Keratinocyte (primary cell): ENCODE results near the gene PEX11G. TPM values are rescaled to one million over a fixed set of nuclear protein-coding genes. Genes with fewer than 3 reads are reported as not detected.

ENCODE experiments used
- DNase-seq: peaks from one replicate; pipeline ENCODE4 v3.0.0-alpha.2; 2011; ENCODE audit warnings: low read depth, missing footprints, low spot score
- FAIRE-seq: peaks from 2 replicates; lab custom pipeline; 2011; peaks lifted over from hg19 to GRCh38; lab: Jason Lieb, UNC
- H2AFZ ChIP-seq: 2 replicates; pipeline ENCODE4 v1.6.0; 2012; ENCODE audit warnings: low read length, control low read depth, inconsistent platforms; ENCODE audit not compliant: control insufficient read depth
- H3K27ac ChIP-seq: 2 replicates; pipeline ENCODE4 v1.5.1; 2011; ENCODE audit warnings: low read length; ENCODE audit not compliant: control insufficient read depth, insufficient read depth
- H3K27me3 ChIP-seq: 3 replicates; pipeline ENCODE4 v1.6.0; 2011; ENCODE audit warnings: low read length; ENCODE audit not compliant: control insufficient read depth, insufficient read depth; ENCODE audit errors: extremely low read depth
- H3K36me3 ChIP-seq, 2 experiments: 2 replicates in 1 of 2; 3 replicates in 1 of 2; pipeline ENCODE4 v1.5.1; 2011; ENCODE audit warnings: low read length in 2 of 2, mild to moderate bottlenecking in 1 of 2; ENCODE audit not compliant: control insufficient read depth in 2 of 2, insufficient read depth in 2 of 2; ENCODE audit errors: extremely low read depth in 1 of 2
- H3K4me1 ChIP-seq: 3 replicates; pipeline ENCODE4 v1.5.1; 2011; ENCODE audit warnings: low read length; ENCODE audit not compliant: control insufficient read depth, insufficient read depth; ENCODE audit errors: extremely low read depth
- H3K4me2 ChIP-seq: 3 replicates; pipeline ENCODE4 v1.6.0; 2011; ENCODE audit warnings: low read depth, low read length; ENCODE audit not compliant: control insufficient read depth, insufficient read depth; ENCODE audit errors: extremely low read depth
- H3K4me3 ChIP-seq, 3 experiments: fragments of 200-600 bp in 1 of 3; sonication (generic) in 1 of 3; 2 replicates in 2 of 3; 3 replicates in 1 of 3; pipeline ENCODE4 v1.5.1; 2011 to 2016; ENCODE audit warnings: low read length in 3 of 3, mild to moderate bottlenecking in 3 of 3, control low read depth in 2 of 3, inconsistent platforms in 1 of 3, low read depth in 1 of 3, mixed read lengths in 1 of 3, mixed run types in 1 of 3, moderate library complexity in 1 of 3; ENCODE audit not compliant: control insufficient read depth in 2 of 3, insufficient read depth in 2 of 3; ENCODE audit errors: extremely low read depth in 1 of 3
- H3K79me2 ChIP-seq: 2 replicates; pipeline ENCODE4 v1.6.0; 2012; ENCODE audit warnings: low read length; ENCODE audit not compliant: control insufficient read depth, insufficient read depth
- H3K9ac ChIP-seq: 3 replicates; pipeline ENCODE4 v1.6.0; 2011; ENCODE audit warnings: low read length; ENCODE audit not compliant: control insufficient read depth, insufficient read depth; ENCODE audit errors: extremely low read depth
- H3K9me1 ChIP-seq: 3 replicates; pipeline ENCODE4 v1.6.0; 2011; ENCODE audit warnings: low read length; ENCODE audit not compliant: control insufficient read depth, insufficient read depth; ENCODE audit errors: extremely low read depth
- H3K9me3 ChIP-seq: 2 replicates; pipeline ENCODE4 v1.5.1; 2012; ENCODE audit warnings: low read depth, low read length; ENCODE audit not compliant: control insufficient read depth
- H4K20me1 ChIP-seq: 3 replicates; pipeline ENCODE4 v1.6.0; 2011; ENCODE audit warnings: low read length; ENCODE audit not compliant: control insufficient read depth, insufficient read depth; ENCODE audit errors: extremely low read depth
- EZH2 ChIP-seq: IDR thresholded peaks from one replicate; pipeline ENCODE4 v1.6.1; 2012; ENCODE audit warnings: inconsistent platforms, mild to moderate bottlenecking, low read length, moderate library complexity
- dilution Hi-C: fragments of 300-500 bp; cut with MboI; formaldehyde crosslinking; loops from one replicate; pipeline ENCODE4 v1.7.0; 2020; ENCODE audit warnings: low sequenced_read_pairs; ENCODE audit not compliant: extremely low pct_ligation_motif_present
- polyA minus RNA-seq, 3 experiments: library from RNA; depleted of rRNA, polyadenylated mRNA; stranded (reverse); fragments of >200 nt; gene quantifications; 1 replicate in 1 of 3; 2 replicates in 1 of 3; 3 replicates in 1 of 3; pipeline ENCODE4 v1.2.3, GENCODE V29; 2011
- polyA plus RNA-seq, 5 experiments: library from polyadenylated mRNA; depleted of rRNA in 3 of 5; stranded (reverse) in 3 of 5; stranded (forward) in 1 of 5; unstranded in 1 of 5; fragments of >200 nt; gene quantifications; 1 replicate in 1 of 5; 2 replicates in 3 of 5; 3 replicates in 1 of 5; pipeline versions ENCODE4 v1.2.1 to v1.2.3, GENCODE V29; 2011 to 2012; ENCODE audit warnings: missing spikeins in 2 of 5, low read depth in 1 of 5, low replicate concordance in 1 of 5
- TF ChIP-seq, protein P1 (sequence below), 3 experiments: IDR thresholded peaks in 1 of 3; conservative IDR thresholded peaks in 1 of 3; optimal IDR thresholded peaks in 1 of 3; 2 replicates in 2 of 3; 3 replicates in 1 of 3; pipeline versions ENCODE3 to v1.5.1; 2011; ENCODE audit warnings: low read length in 3 of 3, mild to moderate bottlenecking in 3 of 3, moderate library complexity in 2 of 3, control low read depth in 1 of 3, inconsistent platforms in 1 of 3; ENCODE audit not compliant: insufficient read depth in 2 of 3; ENCODE audit errors: extremely low read depth in 1 of 3

PEX11G gene
- polyA plus RNA-seq, result 1.1 to 2.7 TPM (median 1.3 TPM) in 3 replicates
- polyA plus RNA-seq (2011; ENCODE audit: low read depth), result 0.46 TPM
- 0.75 and 2.6 TPM in 2 replicates for polyA plus RNA-seq (2011; cell fraction: cytosol; rRNA removed)
- polyA plus RNA-seq (2011; cell fraction: nucleus; rRNA removed), result 1.0 and 1.9 TPM in 2 replicates
- 1.5 and 2.2 TPM in 2 replicates for polyA plus RNA-seq (2012; ENCODE audit: low replicate concordance)
- 0.45 to 3.2 TPM (median 0.99 TPM) in 3 replicates for polyA minus RNA-seq
- polyA minus RNA-seq (2011; cell fraction: cytosol; rRNA and poly(A)+ RNA removed), result 4.0 TPM
- polyA minus RNA-seq (2011; cell fraction: nucleus; rRNA and poly(A)+ RNA removed), result 0.84 and 1.2 TPM in 2 replicates

DNA sequence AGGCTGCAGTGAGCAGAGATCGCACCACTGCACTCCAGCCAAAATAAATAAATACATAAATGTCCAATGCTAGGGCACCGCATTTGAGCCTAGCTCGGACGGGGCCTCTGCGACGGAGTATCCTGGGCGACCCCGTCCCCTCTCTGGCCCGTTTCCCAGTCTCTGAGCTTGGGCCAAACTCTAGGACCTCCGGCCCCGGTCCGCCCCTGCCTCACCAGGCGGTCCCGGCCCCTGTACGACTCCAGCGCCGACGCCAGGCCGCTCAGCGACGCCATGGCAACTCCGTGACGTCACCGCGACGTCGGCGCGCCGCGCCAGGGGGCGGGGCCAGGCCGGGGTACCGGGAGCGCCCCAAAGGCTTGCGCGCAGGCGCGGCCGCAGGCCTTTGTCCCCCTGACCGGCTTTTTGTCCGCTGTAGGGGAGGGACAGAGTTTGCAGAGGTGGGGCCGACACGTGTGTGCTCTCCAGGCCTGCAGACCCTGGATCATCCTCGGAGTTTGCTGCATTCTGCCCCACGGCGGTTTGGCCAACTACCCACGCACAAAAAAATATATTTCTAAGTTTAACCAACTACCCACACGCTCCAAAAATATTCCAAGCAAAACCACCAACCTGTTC, at the start of gene PEX11G:
Gene PEX11G (minus strand): TSS at position 300 of the 618 bp plus-strand sequence. CDS start 25 bp downstream, at position 275.
- Histone ChIP-seq H3K27me3 (no peaks in the 10 kb centered on the region), H3K4me2 (peak within 1 kb of the TSS; percentile 74), H3K4me1 (peaks cover 6% of the 10 kb centered on the region), H3K9me1 (no peaks in the 10 kb centered on the region), H3K79me2 (no peaks in the 10 kb centered on the region), H3K9ac (peak within 1 kb of the TSS; percentile 82), H3K36me3 (no peaks in the 10 kb centered on the region), H3K9me3 (no peaks in the 10 kb centered on the region), H2AFZ (peak within 1 kb of the TSS; percentile 96), H3K4me3 (peak within 1 kb of the TSS; percentile 64 to 82 (median 74)), H4K20me1 (no peaks in the 10 kb centered on the region), H3K27ac (peak within 1 kb of the TSS; percentile 78)
- no peak for DNase-seq
- no peak for TF ChIP-seq EZH2
- TF ChIP-seq, protein P1, sequence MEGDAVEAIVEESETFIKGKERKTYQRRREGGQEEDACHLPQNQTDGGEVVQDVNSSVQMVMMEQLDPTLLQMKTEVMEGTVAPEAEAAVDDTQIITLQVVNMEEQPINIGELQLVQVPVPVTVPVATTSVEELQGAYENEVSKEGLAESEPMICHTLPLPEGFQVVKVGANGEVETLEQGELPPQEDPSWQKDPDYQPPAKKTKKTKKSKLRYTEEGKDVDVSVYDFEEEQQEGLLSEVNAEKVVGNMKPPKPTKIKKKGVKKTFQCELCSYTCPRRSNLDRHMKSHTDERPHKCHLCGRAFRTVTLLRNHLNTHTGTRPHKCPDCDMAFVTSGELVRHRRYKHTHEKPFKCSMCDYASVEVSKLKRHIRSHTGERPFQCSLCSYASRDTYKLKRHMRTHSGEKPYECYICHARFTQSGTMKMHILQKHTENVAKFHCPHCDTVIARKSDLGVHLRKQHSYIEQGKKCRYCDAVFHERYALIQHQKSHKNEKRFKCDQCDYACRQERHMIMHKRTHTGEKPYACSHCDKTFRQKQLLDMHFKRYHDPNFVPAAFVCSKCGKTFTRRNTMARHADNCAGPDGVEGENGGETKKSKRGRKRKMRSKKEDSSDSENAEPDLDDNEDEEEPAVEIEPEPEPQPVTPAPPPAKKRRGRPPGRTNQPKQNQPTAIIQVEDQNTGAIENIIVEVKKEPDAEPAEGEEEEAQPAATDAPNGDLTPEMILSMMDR (optimal IDR thresholded peaks at IDR 0.05 in 1 of 3, IDR thresholded peaks at IDR 0.05 in 1 of 3, conservative IDR thresholded peaks at IDR 0.05 in 1 of 3; ENCODE audit: extremely low read depth in 1 of 3, insufficient read depth in 2 of 3, low read length in 3 of 3), result no peak
- no peak for FAIRE-seq
- dilution Hi-C loops, result no loop called here

DNA sequence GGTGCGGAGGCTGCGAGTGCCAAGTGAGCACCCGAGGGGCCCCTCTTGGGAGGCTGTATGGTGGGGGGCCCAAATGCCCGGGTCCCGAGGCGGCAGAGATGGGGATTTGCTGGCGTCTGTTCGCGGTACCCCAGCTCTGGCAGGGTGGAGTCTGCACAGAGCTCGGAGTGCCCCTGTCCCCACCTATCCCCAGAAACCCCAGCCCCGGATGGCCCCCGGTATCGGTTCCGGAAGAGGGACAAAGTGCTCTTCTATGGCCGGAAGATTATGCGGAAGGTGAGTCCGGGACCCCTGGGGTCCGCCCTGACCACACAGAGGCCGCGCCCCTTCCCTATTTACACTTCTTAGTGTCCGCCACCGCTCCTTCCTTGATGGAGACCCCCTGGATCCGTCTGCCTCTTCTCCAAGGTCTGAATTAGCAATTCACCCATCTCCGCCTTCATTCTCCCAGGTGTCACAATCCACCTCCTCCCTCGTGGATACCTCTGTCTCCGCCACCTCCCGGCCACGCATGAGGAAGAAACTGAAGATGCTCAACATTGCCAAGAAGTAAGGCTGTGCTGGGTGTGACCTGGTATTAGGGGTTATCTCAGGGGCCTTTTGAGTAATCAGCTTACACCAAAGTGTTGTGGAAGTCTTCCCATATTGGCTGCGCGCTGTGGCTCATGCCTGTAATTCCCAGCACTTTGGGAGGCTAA, 47.3 kb upstream of the PEX11G start:
- no peaks in the 10 kb centered on the region for H3K9me3 ChIP-seq
- peaks cover 1% of the 10 kb centered on the region for H3K79me2 ChIP-seq
- peaks cover 4 to 18% of the 10 kb centered on the region in 2 experiments for H3K36me3 ChIP-seq
- no peaks in the 10 kb centered on the region for H3K9me1 ChIP-seq
- peak overlapping the region; percentile 49 for H3K27ac ChIP-seq
- peak overlapping the region; percentile 73 for H3K9ac ChIP-seq
- dilution Hi-C loops, result no loop called here
- H3K4me3 ChIP-seq, result peak overlapping the region; percentile 89 to 98 (median 89)
- H2AFZ ChIP-seq, result peak overlapping the region; percentile 90
- H3K4me2 ChIP-seq, result peak overlapping the region; percentile 85
- TF ChIP-seq, protein P1 (optimal IDR thresholded peaks at IDR 0.05 in 1 of 3, IDR thresholded peaks at IDR 0.05 in 1 of 3, conservative IDR thresholded peaks at IDR 0.05 in 1 of 3; ENCODE audit: extremely low read depth in 1 of 3, insufficient read depth in 2 of 3, low read length in 3 of 3), result peak in 1 of 3 experiments; percentile 5
- TF ChIP-seq EZH2, result no peak
- H4K20me1 ChIP-seq, result no peaks in the 10 kb centered on the region
- FAIRE-seq (no peak), DNase-seq (no peak)
- no peaks in the 10 kb centered on the region for H3K27me3 ChIP-seq
- H3K4me1 ChIP-seq, result peaks cover 6% of the 10 kb centered on the region
